C4-2B (cell line): ENCODE data around the gene DNAL4.

ENCODE experiments used
- ZFX ChIP-seq: fragments of 450-650 bp; IDR thresholded peaks from 2 replicates; pipeline ENCODE4 v1.6.1; 2017
- TF ChIP-seq, protein P1 (sequence below): fragments of 450-650 bp; conservative IDR thresholded peaks from 2 replicates; pipeline ENCODE4 v1.5.1; 2017; ENCODE audit warnings: mild to moderate bottlenecking

- TF ChIP-seq, protein P1, sequence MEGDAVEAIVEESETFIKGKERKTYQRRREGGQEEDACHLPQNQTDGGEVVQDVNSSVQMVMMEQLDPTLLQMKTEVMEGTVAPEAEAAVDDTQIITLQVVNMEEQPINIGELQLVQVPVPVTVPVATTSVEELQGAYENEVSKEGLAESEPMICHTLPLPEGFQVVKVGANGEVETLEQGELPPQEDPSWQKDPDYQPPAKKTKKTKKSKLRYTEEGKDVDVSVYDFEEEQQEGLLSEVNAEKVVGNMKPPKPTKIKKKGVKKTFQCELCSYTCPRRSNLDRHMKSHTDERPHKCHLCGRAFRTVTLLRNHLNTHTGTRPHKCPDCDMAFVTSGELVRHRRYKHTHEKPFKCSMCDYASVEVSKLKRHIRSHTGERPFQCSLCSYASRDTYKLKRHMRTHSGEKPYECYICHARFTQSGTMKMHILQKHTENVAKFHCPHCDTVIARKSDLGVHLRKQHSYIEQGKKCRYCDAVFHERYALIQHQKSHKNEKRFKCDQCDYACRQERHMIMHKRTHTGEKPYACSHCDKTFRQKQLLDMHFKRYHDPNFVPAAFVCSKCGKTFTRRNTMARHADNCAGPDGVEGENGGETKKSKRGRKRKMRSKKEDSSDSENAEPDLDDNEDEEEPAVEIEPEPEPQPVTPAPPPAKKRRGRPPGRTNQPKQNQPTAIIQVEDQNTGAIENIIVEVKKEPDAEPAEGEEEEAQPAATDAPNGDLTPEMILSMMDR = no peak
- no peak for TF ChIP-seq ZFX
These were observed 29.1 kb upstream of the DNAL4 start for GRCh38 chr22:38823076-38823475.
